Measurements from ENCODE around the gene POLE3.
"Not testable (repeated sequence)": the region's sequence is repeated elsewhere in the genome, so short reads cannot be mapped to it uniquely, and the experiment has no call there.

DNA sequence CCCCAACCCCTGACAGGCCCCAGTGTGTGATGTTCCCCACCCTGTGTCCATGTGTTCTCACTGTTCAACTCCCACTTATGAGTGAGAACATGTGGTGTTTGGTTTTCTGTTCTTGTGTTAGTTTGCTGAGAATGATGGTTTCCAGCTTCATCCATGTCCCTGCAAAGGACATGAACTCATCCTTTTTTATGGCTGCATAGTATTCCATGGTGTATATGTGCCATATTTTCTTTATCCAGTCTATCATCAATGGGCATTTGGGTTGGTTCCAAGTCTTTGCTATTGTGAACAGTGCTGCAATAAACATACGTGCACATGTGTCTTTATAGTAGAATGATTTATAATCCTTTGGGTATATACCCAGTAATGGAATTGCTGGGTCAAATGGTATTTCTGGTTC is 27.2 kb upstream of the POLE3 start:
- TF ChIP-seq, protein P1, sequence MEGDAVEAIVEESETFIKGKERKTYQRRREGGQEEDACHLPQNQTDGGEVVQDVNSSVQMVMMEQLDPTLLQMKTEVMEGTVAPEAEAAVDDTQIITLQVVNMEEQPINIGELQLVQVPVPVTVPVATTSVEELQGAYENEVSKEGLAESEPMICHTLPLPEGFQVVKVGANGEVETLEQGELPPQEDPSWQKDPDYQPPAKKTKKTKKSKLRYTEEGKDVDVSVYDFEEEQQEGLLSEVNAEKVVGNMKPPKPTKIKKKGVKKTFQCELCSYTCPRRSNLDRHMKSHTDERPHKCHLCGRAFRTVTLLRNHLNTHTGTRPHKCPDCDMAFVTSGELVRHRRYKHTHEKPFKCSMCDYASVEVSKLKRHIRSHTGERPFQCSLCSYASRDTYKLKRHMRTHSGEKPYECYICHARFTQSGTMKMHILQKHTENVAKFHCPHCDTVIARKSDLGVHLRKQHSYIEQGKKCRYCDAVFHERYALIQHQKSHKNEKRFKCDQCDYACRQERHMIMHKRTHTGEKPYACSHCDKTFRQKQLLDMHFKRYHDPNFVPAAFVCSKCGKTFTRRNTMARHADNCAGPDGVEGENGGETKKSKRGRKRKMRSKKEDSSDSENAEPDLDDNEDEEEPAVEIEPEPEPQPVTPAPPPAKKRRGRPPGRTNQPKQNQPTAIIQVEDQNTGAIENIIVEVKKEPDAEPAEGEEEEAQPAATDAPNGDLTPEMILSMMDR (IDR thresholded peaks at IDR 0.05) = not testable (repeated sequence)
- not testable (repeated sequence) for TF ChIP-seq POLR2A, EP300 (IDR thresholded peaks at IDR 0.05)

All from tibial nerve (tissue), 4 donors.